ENCODE results near the gene COL4A1.

COL4A1 gene

DNA sequence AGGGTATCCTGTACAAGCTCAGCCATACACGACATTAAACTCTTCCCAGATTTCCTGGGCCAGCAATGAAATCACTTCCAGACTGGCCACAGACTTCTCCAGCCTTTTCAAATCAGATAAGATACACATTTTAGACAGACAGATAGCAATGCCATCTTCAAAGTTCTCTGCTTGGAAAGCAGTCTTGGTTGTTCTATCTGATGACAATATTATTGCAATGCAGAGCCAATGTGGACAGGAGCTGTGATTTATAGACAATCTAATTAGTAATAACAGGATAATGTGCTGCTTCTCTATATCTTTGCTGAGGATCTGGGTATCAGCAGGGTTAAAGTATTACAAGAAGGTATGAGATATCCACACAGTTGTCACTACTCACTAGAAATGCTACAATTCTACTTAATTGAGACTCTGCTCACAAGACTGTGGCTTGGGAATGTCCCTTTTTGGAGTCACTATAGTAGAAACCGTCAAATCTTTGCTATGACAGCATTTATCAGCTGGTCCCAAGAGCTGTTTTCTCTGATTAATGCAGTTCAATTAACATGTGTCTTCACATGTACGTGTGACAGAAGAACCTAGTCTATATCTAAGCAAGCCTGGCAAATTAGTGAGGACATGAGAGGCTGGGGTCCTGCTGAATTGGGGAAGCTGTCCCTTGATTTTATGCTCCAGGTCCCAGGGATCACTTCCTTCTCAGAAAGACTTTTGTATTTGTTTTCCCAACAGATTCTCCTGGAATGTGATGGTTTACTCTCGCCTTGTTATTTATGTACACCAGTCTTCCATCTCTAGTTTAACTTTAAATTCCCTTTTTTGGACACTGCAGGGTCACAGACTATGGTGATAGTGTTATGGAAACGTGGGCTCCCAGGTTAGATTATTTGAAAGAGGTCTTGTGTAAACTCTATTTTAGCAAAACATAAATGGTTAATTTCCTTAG lies 68.8 kb downstream of the COL4A1 start:
- no peak for DNase-seq

GRCh38 chr13:110236831-110237261 lies 70.1 kb downstream of the COL4A1 start:
- DNase-seq = no peak

DNA sequence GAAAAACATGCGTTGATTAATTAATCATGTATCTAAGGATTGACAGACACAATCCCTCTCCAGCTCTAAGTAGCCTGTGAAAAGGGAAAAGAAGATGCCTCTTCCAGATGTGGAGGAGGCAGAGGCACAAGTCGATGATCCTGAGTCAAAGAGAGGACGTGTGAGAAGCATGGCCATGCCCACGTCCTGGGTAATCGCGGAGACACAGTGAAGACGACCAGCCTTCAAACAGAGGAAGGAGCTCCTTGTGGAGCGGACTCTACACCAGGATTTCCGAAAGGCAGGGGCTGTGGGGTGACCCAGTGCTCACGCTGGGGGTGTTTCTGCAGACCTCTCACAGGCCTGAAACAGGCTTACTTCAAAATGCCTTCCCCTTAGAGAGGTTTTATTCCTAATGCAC lies 70.5 kb downstream of the COL4A1 start:
- DNase-seq = no peak

- DNase-seq = no peak
These were observed 72.4 kb downstream of the COL4A1 start for GRCh38 chr13:110234532-110234931.

DNA sequence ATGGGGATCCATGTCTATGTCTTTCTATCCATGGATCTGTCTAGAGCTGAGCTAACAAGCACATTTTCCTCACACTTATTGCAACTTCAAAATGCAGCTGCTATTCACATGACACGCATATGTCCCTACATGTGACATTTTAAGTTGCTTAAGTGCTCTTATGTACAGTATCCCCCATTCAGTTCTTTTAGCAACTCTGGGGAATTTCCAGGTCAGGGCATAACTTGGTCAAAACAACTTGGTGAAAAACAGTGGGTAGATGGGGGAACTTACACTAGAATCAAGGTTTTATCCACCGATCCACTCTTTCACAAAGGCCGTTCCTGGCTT lies 73.0 kb downstream of the COL4A1 start:
- no peak for DNase-seq

DNA sequence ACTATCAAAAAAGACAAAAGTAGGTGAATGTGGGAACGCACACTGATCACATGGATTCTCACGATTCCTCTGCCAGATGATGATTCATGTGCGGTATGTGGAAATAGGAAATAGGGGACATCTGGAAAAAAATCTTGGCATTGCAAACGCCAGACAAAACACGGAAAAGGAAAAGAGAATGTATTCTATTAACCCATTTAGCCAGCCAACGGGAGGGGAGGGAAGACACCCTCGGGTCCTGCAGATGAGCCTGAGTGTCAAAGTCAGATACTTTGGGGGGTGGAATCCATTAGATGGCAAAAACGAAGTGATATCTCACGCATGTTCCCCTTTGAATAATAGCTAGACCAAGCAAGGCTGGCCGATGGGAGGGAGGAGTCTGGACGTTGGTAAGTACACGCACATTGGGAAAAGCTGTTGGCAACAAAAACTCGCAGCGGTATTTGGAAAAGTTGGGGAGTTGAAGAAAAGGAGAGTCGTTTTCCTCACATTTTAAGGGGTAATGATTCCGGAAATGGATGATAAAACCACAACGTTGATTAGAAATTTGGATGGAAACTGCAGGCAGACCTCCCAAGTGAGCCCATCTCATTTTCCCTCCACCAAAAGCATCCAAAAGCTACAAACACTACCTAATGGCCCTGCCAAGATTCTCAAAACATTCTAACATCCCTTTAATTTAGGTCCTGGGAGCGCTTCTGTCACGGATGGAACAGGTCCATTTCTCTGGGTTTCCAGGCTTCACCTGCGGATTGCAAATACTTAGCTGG lies 73.6 kb downstream of the COL4A1 start:
- no peak for DNase-seq

- no peak for DNase-seq
These were observed 74.2 kb downstream of the COL4A1 start for GRCh38 chr13:110232756-110233155.

GRCh38 chr13:110232142-110232541 lies 74.8 kb downstream of the COL4A1 start:
- no peak for DNase-seq

DNA sequence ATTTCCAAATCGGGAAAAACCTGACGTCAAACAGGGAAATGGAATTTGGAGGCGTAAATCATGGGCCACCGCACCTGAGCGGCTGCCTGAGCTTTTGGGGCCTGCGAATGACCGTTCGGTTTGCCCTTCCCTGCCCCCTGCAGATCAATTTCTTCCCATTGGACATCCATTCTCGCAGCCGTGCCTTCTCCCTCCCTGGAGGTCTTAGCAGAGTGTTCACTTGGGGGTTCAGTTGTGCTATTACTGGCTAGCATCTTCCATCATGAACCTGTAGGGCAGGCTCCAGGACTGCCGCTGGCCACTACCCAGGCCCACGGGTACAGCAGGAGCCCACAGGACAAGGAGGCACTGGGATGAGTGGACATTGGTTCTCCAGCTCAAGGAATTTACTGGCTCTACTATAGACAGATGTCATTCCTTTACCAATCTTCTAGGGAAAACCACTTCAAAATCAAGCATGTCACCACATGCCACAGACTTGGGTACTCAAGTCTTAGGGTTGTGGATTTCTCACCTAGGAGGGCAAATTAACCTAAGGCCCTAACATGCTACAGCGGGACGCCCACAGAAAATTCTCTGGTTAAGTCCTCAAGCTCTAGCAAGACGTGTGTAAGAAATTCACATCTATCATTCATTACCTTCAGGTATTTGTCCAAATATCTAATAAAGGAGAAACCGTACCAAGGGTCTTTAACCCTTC lies 75.5 kb downstream of the COL4A1 start:
- no peak for DNase-seq

GRCh38 chr13:110230661-110231347 lies 76.2 kb downstream of the COL4A1 start:
- no peak for DNase-seq

DNA sequence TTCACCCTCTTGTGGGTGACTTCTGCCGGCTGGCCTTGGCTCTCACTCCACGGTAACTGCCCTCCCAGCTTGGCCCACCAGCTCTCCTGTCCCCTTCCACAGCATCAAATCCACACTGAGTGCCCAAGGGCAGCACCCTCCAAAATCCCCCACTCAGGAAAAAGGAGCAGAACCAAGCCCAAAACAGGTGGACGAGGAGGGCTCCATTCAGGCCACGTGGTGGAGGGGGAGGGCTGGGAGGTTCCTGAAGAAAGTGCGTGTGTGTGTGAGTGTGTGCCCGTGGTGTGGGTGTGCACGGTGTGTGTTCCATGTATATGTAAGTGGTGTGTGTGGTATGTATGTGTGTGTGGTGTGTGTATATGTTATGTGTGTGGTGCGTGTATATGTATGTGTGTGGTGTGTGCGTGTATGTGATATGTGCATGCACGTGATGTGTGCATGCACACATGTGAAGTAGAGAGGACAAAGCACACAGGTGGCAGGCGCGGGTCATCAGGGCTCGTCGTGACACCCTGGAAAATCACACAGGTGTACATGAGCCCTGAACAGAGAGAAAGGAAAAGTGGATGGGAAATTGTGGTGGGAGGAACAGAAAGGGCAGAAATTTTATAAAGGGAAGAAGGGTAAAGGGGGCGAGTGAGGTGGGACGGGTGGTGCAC lies 76.9 kb downstream of the COL4A1 start:
- no peak for DNase-seq

GRCh38 chr13:110228936-110229904 lies 77.7 kb downstream of the COL4A1 start:
- DNase-seq = peak; percentile 30

DNA sequence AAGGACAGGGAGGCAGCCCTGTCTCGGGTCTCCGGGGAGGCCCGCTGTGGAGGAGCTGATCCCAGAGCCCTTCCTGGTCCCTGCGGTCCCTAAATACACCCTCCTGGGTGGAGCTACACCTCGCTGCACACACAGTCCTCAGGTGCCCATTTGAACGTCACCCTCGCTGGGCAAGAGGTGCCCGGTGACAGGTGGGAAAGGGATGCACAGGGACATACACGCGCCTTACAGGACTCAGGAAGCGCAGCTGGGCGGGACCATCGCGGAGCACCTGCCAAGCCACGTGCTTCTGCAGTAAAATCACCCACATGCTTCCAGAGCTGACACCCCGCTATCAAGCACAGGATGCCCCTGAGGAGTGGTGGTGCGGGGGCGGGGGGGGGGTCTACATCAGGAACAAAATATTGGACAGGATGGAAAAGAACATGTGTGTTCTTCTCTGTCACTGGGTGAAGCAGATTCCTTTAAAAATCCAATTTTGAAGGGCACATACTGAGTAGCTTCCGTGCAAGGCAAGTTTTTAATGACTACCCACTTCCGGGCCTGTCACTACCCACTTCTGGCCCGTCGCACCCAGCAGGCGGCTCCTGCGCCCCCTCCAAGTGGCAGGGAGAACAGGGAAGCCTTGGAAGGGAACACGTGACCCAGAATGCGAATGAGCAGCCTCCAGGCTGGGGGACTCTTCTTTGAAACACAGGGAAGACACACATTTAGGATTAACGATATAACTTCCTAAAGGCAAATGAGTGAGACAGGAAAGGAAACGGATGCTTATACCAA lies 78.9 kb downstream of the COL4A1 start:
- no peak for DNase-seq

DNA sequence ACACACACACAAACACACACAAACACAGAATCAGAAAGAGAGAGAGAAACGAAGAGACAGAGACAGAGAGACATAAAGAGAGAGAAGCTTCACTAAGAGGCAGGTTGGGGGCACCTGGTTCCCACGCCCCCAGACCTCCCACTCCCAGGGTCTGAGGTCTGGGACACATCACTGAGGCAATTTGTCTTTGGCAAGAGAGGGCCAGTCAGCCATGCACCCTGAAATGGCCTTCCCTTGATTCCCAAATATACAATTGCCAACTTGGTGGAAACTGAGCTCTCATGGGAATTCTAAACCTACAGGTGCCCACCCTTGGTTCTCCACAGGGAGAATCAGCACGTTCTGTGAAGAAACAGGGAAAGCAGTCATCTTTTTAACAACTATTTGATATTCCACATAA lies 79.5 kb downstream of the COL4A1 start:
- DNase-seq = no peak

- DNase-seq = no peak
These were observed 81.1 kb downstream of the COL4A1 start for GRCh38 chr13:110225609-110226574.

DNA sequence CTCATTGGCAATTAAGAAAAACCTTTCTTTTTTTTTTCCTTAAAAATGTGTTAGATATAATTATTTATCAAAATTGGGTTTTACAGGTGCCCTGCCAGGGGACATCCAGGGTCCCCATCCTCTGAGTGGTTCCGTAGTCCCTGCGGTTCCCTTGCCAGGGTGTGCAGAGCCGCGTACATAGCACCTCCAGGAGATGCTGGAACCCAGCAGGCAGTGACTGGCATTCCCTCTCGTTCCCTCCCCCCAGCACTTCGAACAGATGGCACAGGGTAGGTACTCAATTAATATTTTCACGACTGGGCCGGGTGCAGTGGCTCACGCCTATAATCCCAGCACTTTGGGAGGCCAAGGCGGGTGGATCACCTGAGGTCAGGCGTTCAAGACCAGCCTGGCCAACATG lies 82.0 kb downstream of the COL4A1 start:
- DNase-seq = no peak

DNA sequence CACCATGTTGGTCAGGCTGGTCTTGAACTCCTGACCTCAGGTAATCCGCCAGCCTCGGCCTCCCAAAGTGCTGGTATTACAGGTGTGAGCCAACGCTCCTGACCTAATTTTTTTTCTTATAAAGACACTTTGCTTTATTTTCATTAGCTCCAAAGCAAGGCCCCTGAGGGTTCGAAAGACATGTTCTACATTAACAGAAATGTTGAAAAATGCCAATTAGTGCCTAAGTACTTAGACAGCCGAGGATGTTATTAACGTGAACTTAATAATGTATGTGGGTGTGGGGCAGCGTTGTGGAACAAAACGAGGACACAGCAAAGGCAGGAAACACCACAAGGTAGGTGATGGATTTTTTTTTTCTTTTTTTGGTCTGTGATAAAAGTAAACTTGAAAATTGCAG lies 82.4 kb downstream of the COL4A1 start:
- DNase-seq = no peak

GRCh38 chr13:110221406-110222117 lies 85.4 kb downstream of the COL4A1 start:
- DNase-seq = no peak
